ENCODE data around the gene GTF3C1.

GTF3C1 gene

DNA sequence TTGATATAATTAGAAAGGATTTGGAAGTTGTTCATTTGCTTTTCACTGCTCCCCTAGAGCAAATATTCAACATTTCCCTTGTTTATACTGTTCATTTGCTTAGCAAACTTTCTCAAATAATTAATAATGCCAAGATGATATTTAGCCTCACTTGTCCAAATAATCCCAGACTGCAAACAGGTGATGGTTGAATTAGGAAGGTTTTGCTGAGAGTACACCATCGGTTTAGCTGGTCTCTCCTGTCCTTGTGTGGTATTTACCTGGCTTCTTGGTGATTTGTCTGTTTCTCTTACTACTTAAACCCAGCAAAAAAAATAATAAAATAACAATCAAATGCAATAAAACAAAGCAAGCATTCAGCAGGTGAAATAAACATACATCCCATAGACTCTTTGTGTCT lies 6.8 kb upstream of the GTF3C1 start:
- no peaks in the 10 kb centered on the region for H3K36me3 ChIP-seq (ENCODE audit: control insufficient read depth, insufficient read depth, low read length)
- H2AFZ ChIP-seq: no peak overlapping the region
- no peak overlapping the region for H3K4me2 ChIP-seq (ENCODE audit: low read length)
- H3K9me3 ChIP-seq (ENCODE audit: control insufficient read depth, low read length): no peaks in the 10 kb centered on the region
- TF ChIP-seq, protein P1, sequence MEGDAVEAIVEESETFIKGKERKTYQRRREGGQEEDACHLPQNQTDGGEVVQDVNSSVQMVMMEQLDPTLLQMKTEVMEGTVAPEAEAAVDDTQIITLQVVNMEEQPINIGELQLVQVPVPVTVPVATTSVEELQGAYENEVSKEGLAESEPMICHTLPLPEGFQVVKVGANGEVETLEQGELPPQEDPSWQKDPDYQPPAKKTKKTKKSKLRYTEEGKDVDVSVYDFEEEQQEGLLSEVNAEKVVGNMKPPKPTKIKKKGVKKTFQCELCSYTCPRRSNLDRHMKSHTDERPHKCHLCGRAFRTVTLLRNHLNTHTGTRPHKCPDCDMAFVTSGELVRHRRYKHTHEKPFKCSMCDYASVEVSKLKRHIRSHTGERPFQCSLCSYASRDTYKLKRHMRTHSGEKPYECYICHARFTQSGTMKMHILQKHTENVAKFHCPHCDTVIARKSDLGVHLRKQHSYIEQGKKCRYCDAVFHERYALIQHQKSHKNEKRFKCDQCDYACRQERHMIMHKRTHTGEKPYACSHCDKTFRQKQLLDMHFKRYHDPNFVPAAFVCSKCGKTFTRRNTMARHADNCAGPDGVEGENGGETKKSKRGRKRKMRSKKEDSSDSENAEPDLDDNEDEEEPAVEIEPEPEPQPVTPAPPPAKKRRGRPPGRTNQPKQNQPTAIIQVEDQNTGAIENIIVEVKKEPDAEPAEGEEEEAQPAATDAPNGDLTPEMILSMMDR (IDR thresholded peaks at IDR 0.05): no peak
- no peaks in the 10 kb centered on the region for H3K4me1 ChIP-seq
- H3K4me3 ChIP-seq (ENCODE audit: low read depth, low read length): no peak overlapping the region
- peaks cover 16% of the 10 kb centered on the region for H3K79me2 ChIP-seq
- no peak overlapping the region for H3K9ac ChIP-seq
- no peaks in the 10 kb centered on the region for H3K27me3 ChIP-seq (ENCODE audit: control insufficient read depth, insufficient read depth, low read length)
- H3K27ac ChIP-seq: no peak overlapping the region

DNA sequence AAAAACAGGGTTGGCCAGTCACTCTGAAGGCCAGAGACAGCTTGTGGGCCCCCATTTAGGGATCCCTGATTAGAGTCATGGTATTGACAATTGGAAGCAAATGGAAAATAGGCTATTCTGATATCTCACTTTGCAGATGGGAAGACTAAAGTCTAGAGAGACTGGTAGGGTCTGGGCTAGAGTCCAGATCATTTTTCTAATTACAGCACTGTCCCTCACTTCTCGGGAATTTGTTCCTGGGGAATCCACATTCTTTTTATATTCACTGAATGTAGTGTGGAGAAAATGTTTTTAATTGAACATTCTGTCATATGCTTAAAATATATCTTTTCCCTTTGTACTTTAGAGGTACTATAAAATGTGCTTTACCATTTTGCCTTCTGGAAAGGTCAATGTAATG lies 1.3 kb upstream of the GTF3C1 start:
- Histone ChIP-seq H3K27me3 (ENCODE audit: control insufficient read depth, insufficient read depth, low read length) (no peaks in the 10 kb centered on the region), H3K9me3 (ENCODE audit: control insufficient read depth, low read length) (no peaks in the 10 kb centered on the region), H3K79me2 (peaks cover 31% of the 10 kb centered on the region), H3K4me2 (ENCODE audit: low read length) (no peak overlapping the region), H3K4me1 (peaks cover 10% of the 10 kb centered on the region), H2AFZ (no peak overlapping the region), H3K4me3 (ENCODE audit: low read depth, low read length) (no peak overlapping the region), H3K9ac (no peak overlapping the region), H3K36me3 (ENCODE audit: control insufficient read depth, insufficient read depth, low read length) (no peaks in the 10 kb centered on the region), H3K27ac (no peak overlapping the region)
- TF ChIP-seq, protein P1 (IDR thresholded peaks at IDR 0.05): no peak

DNA sequence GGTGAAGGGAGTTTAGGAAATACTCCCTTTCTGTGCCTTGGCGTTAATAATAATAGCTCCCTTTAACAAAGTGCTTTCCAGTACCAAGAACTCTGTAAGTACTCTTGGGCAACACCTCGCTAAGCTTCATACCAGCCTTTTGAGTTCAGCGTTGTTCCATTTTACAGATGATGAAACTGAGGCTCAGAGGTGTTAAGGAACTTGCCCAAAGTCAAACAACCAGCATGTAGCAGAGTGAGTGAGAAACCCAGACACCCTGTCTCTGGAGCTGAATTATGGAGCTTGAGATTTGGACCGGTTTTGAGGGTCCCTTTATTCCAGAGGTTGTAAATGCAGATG lies 838 bp upstream of the GTF3C1 start:
- Histone ChIP-seq H3K27ac (no peak overlapping the region), H3K4me3 (ENCODE audit: low read depth, low read length) (peak overlapping the region; percentile 92)

DNA sequence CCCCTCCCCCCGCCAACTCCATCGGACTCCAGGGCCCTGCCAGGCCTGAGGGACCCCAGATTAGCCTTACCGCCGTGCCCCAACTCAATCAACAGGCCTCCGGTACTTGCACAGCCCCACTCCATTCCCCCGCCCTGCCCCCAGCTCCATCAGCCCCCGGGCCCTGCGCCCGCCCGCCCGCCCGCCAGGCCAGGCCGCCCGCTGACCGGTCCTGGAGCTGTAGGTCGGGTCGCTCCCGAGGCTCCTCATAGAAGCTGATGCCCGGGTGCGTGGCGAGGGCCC lies 308 bp downstream of the GTF3C1 start:
- TF ChIP-seq, protein P1 (IDR thresholded peaks at IDR 0.05): no peak
- no peaks in the 10 kb centered on the region for H3K36me3 ChIP-seq (ENCODE audit: control insufficient read depth, insufficient read depth, low read length)
- H3K27ac ChIP-seq: no peak overlapping the region
- peak overlapping the region; percentile 93 for H2AFZ ChIP-seq
- H3K4me1 ChIP-seq: peaks cover 10% of the 10 kb centered on the region
- peak overlapping the region; percentile 92 for H3K4me3 ChIP-seq (ENCODE audit: low read depth, low read length)
- H3K9ac ChIP-seq: peak overlapping the region; percentile 64
- H3K79me2 ChIP-seq: peaks cover 31% of the 10 kb centered on the region
- H3K9me3 ChIP-seq (ENCODE audit: control insufficient read depth, low read length): no peaks in the 10 kb centered on the region
- peak overlapping the region; percentile 70 for H3K4me2 ChIP-seq (ENCODE audit: low read length)
- no peaks in the 10 kb centered on the region for H3K27me3 ChIP-seq (ENCODE audit: control insufficient read depth, insufficient read depth, low read length)

More for the DNA sequence above, 838 bp upstream of the GTF3C1 start:
- peak overlapping the region; percentile 93 for H2AFZ ChIP-seq
- peak overlapping the region; percentile 80 for H3K4me2 ChIP-seq (ENCODE audit: low read length)
- TF ChIP-seq, protein P1 (IDR thresholded peaks at IDR 0.05): no peak
- H3K9ac ChIP-seq: no peak overlapping the region
- peaks cover 31% of the 10 kb centered on the region for H3K79me2 ChIP-seq
- no peaks in the 10 kb centered on the region for H3K36me3 ChIP-seq (ENCODE audit: control insufficient read depth, insufficient read depth, low read length)
- peaks cover 10% of the 10 kb centered on the region for H3K4me1 ChIP-seq
- no peaks in the 10 kb centered on the region for H3K27me3 ChIP-seq (ENCODE audit: control insufficient read depth, insufficient read depth, low read length)
- H3K9me3 ChIP-seq (ENCODE audit: control insufficient read depth, low read length): no peaks in the 10 kb centered on the region

DNA sequence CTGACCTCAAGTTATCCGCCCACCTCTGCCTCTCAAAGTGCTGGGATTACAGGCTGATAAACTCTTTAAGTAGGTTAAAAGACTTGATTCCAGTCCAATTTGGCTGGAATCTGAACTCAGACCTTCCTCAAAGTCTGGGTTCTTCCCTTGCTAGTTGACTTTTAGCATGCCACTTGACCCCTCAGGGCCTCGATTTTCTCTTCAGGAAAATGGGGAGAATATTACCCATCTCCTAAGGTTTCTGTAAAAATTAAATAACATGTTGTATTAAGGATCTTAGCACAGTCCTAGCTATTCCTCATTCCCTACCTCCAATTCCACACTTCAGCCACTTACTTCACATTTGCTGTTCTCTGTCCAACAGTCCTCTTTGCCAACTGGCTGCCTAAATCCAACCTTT lies 1.9 kb downstream of the GTF3C1 start:
- Histone ChIP-seq H3K27me3 (ENCODE audit: control insufficient read depth, insufficient read depth, low read length) (no peaks in the 10 kb centered on the region), H3K4me3 (ENCODE audit: low read depth, low read length) (no peak overlapping the region), H3K4me1 (peaks cover 10% of the 10 kb centered on the region), H3K4me2 (ENCODE audit: low read length) (no peak overlapping the region), H3K36me3 (ENCODE audit: control insufficient read depth, insufficient read depth, low read length) (no peaks in the 10 kb centered on the region), H3K9me3 (ENCODE audit: control insufficient read depth, low read length) (no peaks in the 10 kb centered on the region), H2AFZ (no peak overlapping the region), H3K9ac (no peak overlapping the region), H3K79me2 (peaks cover 33% of the 10 kb centered on the region), H3K27ac (no peak overlapping the region)
- TF ChIP-seq, protein P1 (IDR thresholded peaks at IDR 0.05): no peak
